ENCODE measurements around the gene STARD3NL.
"Not testable (repeated sequence)": the region's sequence is repeated elsewhere in the genome, so short reads cannot be mapped to it uniquely, and the experiment has no call there.

DNA sequence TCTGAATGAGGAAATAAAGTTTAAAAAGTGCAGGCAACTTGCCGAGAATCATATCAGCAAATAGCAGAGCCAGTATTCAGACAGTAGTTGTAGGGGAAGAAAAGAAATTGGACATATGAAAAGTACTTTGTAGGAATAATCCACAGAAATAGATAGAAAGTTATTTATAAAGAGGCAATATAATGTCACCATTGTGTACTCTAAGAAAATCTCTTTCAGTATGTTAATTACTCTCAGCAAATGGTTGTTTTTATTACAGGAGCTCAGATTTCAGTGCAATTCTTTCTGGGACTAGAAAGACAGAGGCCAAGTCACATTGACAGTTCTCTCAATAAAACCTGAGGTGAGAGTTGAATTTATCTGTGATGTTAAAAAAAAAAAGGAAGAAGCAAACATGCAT, 85.2 kb downstream of the STARD3NL start:
- TF ChIP-seq RCOR1 (IDR thresholded peaks at IDR 0.05; ENCODE audit: insufficient replicate concordance, low read length); POLR2A (IDR thresholded peaks at IDR 0.05; ENCODE audit: low read depth, low read length); RAD21 (IDR thresholded peaks at IDR 0.05; ENCODE audit: low read length); MXI1 (IDR thresholded peaks at IDR 0.05; ENCODE audit: borderline replicate concordance, low read depth, low read length); CHD1 (IDR thresholded peaks at IDR 0.05; ENCODE audit: low read depth, low read length): not testable (repeated sequence)
- TF ChIP-seq, protein P1, sequence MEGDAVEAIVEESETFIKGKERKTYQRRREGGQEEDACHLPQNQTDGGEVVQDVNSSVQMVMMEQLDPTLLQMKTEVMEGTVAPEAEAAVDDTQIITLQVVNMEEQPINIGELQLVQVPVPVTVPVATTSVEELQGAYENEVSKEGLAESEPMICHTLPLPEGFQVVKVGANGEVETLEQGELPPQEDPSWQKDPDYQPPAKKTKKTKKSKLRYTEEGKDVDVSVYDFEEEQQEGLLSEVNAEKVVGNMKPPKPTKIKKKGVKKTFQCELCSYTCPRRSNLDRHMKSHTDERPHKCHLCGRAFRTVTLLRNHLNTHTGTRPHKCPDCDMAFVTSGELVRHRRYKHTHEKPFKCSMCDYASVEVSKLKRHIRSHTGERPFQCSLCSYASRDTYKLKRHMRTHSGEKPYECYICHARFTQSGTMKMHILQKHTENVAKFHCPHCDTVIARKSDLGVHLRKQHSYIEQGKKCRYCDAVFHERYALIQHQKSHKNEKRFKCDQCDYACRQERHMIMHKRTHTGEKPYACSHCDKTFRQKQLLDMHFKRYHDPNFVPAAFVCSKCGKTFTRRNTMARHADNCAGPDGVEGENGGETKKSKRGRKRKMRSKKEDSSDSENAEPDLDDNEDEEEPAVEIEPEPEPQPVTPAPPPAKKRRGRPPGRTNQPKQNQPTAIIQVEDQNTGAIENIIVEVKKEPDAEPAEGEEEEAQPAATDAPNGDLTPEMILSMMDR (conservative IDR thresholded peaks at IDR 0.05; ENCODE audit: low read depth, low read length): not testable (repeated sequence)
- TF ChIP-seq, protein P2, sequence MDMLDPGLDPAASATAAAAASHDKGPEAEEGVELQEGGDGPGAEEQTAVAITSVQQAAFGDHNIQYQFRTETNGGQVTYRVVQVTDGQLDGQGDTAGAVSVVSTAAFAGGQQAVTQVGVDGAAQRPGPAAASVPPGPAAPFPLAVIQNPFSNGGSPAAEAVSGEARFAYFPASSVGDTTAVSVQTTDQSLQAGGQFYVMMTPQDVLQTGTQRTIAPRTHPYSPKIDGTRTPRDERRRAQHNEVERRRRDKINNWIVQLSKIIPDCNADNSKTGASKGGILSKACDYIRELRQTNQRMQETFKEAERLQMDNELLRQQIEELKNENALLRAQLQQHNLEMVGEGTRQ (IDR thresholded peaks at IDR 0.05; ENCODE audit: low read depth, low read length): not testable (repeated sequence)

Data from IMR-90 (cell line).